Activated CD4-positive, CD25-positive, alpha-beta regulatory T cell treated with anti-CD3 and anti-CD28 coated beads, Interleukin-2, amount 50 U/mL, for 16 hours (primary cell): ENCODE results near the gene TTC22.

Experiments
- DNase-seq: peaks from one replicate; pipeline ENCODE4 v3.0.0-alpha.2; 2020; ENCODE audit warnings: low read depth, low spot score

Gene TTC22

DNA sequence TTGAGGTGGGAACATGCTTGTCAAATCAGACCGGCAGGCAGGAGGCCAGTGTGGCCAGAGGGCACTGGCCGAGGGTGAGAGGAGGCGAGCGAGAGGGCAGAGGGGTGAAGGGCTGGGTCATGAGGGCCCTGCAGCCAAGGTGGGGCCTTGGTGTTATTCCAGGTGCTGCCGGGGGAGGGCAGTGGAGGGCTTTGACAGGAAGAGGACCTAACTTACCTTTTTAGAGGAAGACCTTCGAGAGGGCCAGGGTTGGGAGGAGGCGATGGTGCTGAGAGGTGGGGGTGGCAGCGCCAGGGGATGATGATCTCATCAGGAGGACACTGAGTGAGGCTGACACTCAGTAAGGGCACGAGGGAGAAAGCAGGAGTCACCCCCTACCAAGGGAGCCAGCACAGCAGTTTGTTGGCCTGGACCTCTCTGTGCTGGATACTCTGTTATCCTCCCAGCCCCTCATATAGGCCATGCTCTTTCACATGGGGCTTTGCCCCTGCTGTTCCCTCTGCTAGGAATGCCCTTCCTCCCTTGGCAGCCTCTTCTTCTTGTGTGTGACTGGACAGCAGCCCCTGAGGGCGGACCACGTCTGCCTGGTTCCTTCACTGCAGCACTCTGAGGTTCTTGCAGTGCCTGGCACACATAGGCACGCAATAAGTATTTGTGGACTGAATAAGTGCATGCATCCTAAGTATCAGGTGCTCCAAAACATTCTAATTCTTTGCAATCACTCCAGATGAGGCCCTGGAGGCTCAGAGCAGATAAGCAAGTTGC, 7.5 kb upstream of the TTC22 start:
- DNase-seq, result no peak

DNA sequence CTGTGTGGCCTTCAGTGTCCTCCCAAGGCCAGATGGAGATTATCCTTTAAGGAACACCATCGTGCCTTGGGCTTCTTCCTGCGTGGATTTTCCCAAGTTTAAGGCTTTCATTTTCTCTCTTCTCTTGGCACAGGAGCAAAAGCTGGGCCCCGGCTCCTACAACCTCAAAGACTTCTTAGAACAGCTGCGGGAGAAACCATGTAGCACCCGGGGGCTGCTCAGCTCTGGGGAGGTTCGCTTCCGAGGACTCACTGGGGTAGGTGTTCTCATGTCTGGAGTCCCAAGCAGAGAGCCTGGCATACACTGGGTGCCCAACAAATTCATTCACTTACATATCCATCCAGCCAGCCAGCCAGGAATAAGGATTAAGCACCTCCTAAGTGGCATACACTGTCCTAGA, 6.6 kb upstream of the TTC22 start:
- DNase-seq, result no peak

DNA sequence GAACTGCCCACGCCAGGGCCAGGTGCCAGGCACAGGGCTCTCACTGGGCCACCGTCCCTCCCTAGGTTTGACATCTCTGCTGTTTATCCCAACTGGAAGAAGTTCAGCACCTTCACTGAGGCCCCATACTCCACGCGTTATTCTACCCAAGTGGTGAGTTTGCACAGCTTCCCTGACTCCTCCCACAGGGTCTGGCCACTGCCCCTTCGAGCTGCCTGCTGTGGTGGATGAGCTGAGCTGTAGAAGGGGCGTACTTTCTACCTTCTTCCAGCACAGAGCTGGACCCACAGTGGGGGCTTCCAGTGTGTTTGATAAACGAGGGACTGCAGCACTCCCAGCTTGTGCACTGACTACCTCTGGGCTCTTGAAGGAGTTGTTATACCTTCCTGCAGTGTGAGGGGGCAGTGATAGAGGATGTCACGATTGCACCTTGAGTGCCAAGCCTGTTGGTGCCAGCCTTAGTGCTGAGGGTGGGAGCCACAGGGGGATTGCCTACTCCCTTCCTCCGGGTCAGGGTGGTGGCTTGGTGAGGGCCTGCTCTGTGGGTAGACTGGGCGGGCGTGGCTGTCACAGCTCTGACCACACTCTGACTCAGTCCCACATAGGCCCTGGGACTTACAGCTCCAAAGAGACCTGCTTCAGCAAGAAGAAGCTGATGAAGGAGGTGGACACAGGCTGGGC, 5.9 kb upstream of the TTC22 start:
- DNase-seq, result no peak

DNA sequence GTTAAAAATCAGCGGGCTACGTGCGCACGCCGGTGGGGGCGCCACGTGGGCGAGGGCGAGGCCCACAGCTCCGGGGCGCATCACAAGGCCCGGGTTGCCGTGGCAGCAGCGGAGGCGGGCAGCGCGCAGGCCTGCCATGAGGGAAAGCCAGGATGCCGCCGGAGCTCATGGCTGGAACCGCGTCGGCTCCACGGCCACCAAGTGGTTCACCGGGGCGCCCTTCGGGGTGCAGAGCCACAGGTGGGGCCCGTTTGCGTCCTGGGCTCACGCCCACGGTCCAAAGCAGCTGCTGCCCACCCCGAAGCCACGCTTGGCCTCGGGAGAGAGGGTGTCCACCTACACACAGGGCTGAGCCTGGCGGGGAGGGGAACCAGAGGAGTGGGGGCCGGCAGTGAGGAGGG, 4.9 kb upstream of the TTC22 start:
- no peak for DNase-seq

DNA sequence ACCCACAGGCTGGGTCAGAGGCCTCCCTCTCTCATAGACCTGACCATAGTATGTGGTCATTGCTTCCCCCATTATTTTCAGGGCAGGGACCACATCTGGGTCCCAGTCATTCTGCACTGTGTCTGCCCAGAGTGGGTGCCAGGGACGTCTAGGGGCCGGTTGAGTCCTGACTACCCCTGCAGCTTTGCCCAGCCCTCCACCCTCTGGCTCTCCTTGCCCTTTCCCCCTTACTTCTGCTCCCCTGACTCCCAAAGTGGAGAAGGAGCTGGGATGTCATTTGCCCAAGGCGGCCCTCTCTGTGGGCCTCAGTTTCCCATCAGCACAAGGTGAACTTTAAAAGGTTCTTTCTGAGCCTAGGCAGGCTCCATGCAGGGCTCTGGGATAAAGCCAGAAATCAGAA, 4.3 kb upstream of the TTC22 start:
- no peak for DNase-seq

DNA sequence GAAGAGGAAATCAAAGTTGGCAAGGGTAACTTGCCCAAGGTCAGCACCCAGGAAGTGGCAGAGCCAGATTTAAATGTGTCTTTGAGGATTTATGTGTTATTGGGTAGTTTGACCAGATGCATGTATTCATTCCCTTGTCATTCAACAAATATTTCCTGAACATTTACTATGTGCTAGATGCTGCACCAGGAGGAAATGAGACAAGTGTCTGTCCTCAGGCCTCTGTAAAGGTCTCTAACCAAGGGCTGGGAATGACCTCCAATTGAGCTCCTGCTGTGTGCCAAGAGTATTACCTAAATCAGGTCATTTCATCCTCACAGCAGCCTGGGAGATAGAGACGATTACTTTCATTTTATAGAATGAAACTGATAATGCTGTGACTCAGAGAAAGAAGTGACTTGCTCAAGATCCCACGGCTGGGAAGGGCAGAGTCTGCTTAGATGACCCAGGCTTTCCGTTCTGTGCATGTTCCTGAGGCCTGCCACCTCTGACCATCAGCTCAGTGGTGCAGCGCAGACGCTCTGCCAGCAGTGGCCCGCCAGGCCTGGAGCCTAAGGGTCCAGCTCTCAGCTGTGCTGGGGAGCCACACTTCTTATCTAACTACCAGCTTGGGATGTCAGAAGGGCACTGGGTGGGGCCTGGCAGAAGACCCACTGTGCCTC, 3.5 kb upstream of the TTC22 start:
- DNase-seq, result no peak

DNA sequence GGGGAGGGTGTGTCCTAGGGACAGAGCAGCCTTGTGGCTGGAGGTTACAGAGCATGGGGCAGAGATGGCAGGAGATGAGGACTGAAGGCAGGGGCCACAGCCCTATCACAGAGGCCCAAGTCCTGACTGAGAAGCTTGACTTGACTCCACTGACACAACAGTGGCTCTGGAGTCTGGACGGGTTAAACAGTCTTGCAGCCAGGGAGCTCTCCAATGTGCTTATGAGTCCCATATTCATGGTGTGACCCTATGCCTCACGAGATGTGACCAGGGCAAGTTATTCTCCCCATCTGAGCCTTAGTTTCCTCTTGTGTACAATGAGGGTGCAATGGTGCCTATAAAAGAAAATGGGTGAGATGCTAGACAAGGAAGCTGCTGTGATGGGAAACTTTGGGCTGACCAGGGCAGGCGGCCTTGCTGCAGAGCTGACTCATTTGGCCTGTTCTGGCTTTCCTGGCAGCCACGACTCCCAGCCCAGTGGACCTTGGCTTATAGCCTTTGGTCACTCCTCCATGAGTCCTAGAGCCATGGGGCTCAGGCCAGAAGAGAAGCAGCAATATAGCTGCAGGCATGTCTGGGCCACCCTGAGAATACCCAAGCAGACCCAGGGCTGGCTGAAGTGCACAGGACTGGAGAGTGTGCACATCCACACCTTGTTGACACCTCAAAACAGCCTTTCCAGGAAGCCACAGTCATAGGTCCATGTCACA, 2.8 kb upstream of the TTC22 start:
- no peak for DNase-seq

DNA sequence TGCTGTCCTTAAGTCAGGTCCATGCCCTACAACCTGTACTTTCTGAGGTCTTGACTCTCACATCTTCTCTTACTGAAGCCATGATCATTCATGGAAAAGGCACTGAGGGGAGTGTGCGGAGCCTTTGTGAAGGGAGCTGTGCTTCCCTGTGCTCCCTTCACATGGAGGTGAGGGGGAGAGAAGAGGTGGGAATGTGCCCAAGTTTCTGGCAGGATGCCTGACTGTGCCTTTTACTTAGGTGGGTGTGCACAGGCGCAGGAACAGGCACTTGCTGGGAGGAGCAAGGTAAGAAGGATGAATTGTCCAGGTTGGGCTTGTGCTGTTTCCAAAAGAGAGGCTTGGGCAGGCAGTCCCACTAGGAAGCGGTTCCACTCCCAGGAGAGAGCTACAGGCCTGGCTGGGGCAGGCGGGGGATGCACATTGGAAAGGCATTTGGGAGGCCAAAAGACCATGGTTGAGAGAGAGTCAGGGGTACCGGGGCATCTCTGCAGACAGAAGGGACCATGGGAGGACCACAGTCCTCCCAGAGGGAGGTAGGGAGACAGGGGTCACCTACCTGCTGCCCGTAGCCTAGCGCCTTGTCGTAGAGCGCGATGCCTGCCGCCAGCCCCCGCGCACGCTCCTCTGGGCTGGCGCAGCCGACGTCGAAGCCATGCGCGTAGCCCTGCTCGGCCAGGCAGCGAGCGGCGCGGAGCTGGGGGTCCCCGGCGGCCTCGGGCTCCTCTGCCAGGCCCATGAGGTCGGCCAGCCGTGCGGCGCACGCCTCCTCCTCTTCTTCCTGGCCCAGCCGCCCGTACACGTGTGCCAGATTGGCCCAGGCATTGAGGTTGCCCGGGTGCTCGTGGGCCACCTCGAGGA, 853 bp downstream of the TTC22 start:
- no peak for DNase-seq

DNA sequence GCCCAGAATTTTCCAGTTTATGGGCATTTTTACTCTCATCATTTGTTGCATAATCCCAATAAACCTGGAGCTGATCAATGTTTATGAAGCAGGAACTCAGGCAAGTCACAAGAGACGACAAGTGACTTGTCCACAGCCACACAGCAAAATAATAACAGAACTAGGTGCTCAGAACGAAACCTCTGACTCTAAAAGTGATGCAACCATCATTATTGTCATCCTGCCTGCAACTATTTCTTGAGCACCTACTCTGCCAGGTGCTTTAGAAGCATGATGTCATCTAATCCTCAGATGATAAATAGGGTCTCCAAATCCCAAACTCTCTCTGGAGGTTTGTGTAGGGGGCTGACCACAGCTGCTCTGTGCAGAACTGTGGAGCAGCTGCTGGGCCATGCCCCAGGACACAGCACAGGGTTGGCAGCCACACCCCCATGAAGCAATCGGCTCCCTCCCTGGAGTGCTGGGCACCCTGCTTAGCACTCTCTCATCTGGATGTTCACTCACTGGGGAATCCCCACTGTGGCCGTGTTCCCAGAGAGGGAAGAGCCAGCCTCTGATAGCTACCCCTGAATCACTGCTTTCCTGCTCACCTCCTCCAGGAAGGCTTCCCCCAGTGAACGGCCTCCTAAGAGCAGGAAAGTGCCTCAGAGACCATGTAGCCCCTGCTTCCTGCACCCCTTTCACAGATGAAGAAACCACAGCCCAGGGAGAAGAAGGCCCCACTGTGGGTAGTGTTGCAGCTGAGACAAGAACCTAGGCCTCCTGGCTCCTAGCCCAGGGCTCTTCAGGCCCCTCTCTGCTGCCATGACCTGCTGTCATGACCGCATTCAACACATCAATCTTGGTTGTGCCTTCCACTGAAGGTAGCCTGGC, 2.1 kb downstream of the TTC22 start:
- DNase-seq, result no peak

DNA sequence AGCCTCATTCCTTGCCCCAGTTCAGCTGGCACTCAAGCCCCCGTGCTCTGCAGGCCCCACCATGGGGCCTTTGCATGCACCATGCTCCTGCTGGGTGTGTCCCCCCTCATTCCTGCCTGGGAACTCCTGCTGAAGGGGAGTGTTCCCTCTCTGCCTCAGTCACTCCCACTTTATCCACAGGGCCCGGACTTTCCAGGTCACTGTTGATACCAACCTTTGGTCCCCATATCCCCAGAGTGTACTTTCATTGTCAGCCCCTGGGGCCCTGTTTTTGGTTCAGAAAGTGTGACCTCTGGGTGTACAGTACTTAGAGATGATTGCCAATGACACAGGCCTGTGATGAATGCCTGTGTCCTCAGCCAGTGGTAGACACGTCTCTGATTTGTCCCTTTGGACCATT, 2.9 kb downstream of the TTC22 start:
- no peak for DNase-seq

DNA sequence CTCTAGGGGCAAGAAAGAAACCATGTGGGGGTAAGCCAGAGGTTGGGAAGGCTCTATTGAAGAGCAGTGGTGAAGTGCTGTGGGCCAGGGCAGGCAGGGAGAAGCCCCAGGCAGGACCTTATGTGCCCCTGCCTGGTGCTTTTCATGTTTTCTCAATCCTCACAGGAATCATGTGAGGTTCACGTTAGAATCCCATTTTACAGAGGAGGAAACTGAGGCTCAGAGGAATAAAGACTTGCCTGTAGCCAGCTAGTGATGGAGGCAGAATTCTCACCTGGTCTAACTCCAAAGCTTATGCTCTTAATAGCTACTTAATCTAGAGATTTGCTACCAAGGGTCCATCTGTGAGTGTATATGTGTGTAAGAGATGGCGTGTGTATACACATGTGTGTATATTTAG, 4.2 kb downstream of the TTC22 start:
- no peak for DNase-seq

DNA sequence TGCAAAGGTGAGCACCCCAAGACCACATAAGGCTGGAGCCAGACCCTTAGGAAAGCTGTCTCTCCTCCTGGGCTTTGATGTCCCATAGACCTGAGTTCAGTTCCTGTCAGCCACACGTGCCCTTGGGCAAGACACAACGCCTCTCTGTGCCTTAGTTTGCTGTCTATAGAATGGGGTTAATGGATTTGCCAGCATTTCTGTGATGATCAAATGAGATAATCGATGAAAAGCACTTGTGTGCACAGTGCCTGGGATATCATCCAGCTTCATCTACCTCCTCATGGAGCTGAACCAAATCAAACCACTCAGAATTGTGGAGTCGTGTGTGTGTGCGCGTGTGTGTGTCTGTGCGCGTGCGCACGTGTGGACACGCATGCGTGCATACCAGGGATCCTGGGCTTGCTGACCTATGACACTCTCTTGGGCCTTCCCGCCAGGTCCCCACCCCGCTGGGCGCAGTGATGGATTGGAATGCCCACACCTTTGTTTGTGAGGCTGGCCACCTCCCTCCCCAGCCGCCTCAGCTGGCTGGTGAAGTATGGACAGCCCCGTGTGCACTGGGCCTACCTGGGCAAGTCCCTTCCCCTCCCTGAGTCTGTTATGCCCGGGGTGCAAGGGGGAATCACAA, 5.2 kb downstream of the TTC22 start:
- DNase-seq, result no peak

DNA sequence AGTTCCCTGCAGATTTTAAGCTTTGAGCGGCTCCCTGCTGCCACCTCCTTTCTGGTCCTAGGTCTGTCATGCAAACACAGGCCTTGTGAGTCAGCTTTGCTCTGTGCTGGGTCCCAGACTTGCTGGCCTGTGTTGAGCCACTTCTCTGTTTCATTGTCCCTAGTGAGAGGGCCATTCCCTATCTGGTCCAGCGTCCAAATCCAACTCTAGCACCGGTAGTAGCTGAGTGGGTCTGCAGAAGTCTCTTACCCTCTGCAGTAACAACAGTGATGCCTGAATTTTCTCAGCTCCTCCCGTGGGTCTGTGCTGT, 5.8 kb downstream of the TTC22 start:
- no peak for DNase-seq

DNA sequence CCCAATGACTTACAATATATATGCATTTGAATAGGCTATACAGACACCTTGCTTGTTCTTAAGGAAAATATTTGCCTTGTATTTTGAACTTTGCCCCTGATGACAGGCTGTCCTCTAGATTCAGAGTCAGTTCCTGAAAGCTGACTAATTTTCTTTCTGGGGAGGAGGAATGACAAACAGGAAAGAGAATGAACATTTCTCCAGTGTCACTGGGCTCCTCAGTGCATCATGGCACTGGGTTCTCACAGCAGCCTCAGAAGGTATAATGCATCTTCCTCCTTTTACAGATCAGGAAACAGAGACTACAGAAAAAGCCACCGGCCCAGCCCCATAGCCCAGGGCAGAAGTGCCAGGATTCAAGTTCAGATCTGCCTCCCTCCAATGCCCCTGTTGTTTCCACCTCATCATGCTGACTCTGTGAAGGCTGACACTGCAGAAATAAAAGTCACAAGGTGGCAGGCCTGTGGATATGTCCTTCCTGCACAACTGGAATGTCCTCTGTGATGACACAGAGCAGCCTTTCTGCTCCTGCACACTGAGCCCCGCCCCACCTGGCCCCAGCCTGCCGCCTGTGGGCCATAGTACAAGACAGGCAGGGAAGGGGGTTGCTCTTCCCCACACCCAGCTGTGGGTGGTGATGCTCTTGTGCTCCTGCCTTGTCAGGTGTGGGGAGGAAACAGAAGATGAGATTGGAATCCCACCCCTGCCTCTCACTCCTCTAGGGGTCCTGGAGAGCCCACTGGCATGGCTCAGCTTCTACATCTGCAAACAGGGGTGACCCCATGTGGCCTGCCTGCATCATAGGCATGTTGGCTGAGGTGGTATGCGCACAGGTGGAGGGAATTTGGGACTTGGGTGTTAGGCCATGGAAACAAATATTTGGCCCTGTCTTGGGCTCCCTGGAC, 6.4 kb downstream of the TTC22 start:
- DNase-seq, result no peak

DNA sequence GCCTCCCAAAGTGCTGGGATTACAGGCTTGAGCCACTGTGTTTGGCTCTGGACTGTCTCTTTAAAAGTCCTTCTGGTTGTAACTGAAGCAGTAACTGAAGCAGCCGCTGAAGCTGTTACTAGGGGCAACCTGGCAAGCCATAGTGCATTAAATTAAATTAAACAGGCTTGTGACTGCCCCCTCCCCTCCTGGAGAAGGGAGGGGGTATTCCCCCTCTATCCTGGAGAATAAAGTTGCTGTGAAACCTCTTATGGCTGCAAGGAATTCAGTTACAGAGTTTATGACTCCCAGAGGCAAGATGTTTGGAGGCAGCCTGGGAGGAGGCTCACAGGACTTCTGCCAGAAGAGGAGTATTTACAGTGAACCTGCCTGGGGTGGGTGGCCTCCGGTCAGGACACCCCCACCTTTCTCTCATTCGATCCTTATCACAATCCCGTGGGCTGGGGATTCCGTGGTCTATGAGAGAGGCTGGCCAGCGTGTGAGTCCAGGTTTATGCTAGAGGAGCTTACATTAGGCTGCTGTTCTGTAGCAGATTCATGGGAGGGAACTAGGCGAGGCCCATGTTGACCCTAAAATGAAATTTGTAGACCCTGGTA, 8.3 kb downstream of the TTC22 start:
- no peak for DNase-seq

DNA sequence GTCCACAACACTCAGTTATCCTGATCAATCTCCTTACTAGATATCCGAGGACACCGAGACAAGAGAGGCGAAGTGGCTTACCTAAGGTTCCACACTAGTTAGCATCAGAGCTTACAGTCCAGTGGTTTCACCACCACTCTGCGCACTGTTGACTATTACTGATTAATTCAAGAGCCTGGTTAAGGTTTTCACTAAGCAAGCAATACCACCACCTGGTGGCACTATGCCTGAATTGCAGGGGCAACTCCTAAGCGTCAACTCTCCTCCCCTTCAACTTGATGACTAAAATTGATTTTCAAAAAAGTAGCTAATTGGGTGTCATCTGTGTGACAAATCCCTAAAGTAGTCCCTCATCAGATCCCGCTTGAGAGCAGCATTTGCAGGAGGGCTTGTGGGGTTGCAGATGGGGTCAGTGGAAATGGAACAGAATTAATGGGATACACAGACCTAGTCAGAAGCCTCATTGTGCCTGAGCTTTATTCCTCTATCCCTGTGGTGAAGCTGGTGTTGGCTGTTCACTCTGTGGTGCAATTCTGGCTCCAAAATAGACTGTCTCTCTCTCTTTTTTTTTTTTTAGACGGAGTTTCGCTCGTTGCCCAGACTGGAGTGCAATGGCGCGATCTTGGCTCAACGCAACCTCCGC, 9.1 kb downstream of the TTC22 start:
- DNase-seq, result no peak

DNA sequence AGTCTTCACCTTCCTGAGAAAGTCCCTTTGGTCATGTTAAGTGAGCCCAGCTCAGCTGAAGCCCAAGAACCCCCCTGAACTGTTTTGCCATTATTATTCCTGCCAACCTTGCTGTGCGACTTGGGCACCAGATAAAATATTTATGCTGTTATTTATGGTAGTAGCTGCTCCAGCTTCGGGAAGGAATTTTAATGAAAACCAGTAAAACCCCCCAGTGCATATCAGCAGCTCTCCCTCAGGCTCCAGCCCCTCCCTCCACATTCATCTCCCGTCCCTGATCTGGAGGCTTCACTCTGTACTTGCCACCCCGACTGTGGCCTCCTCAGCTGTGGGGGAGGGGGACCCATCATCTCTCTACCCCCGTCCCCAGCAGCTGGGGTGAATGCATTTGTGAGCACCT, 12.7 kb downstream of the TTC22 start:
- DNase-seq, result no peak

DNA sequence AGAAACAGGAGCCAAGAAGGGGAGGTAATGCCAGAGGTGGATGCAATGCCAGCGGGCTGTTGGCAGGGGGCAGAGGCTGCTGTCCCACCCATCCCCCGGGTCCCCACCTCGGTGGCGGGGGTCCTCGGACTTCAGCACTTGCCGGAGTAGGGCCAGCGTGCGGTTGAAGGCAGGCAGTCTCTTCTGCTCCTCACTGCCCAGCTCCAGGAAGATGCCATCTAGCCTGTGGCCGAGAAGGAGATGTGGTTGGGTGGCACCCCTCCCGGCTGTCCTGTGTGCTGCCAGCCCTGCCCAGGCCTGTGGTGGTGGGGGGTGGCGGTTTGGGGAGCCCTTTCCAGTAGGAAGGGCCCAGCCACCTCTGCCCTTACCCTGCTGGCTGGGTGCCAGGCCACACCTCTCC, 13.5 kb downstream of the TTC22 start:
- DNase-seq, result no peak
